ENCODE measurements around the gene MSH3.
A peak's percentile ranks its signal among the peaks of the same experiment; 100 is the strongest.

Gene MSH3

GRCh38 chr5:80629281-80629680 is 25.2 kb upstream of the MSH3 start:
- ChIA-PET POLR2A (no interaction called here), CTCF (no interaction called here)
- Histone ChIP-seq H3K4me3 (ENCODE audit: low read depth, low read length) (no peak overlapping the region), H3K27ac (ENCODE audit: extremely low read depth, low read depth, low read length) (no peak overlapping the region), H3K4me1 (ENCODE audit: control insufficient read depth, insufficient read depth, low read length) (no peaks in the 10 kb centered on the region), H3K36me3 (ENCODE audit: control insufficient read depth in 2 of 2, insufficient read depth in 1 of 2, low read length in 2 of 2) (peaks cover 27 to 45% of the 10 kb centered on the region in 2 experiments), H3K9me3 (ENCODE audit: control insufficient read depth, insufficient read depth, low read depth, low read length) (no peaks in the 10 kb centered on the region)
- no peak for TF ChIP-seq ZBTB17 (tag by site-specific recombination; IDR thresholded peaks at IDR 0.05)
- TF ChIP-seq PRDM1 (tag by site-specific recombination; IDR thresholded peaks at IDR 0.05) = peak; percentile 32; the same call in 1 of the 2 replicates

DNA sequence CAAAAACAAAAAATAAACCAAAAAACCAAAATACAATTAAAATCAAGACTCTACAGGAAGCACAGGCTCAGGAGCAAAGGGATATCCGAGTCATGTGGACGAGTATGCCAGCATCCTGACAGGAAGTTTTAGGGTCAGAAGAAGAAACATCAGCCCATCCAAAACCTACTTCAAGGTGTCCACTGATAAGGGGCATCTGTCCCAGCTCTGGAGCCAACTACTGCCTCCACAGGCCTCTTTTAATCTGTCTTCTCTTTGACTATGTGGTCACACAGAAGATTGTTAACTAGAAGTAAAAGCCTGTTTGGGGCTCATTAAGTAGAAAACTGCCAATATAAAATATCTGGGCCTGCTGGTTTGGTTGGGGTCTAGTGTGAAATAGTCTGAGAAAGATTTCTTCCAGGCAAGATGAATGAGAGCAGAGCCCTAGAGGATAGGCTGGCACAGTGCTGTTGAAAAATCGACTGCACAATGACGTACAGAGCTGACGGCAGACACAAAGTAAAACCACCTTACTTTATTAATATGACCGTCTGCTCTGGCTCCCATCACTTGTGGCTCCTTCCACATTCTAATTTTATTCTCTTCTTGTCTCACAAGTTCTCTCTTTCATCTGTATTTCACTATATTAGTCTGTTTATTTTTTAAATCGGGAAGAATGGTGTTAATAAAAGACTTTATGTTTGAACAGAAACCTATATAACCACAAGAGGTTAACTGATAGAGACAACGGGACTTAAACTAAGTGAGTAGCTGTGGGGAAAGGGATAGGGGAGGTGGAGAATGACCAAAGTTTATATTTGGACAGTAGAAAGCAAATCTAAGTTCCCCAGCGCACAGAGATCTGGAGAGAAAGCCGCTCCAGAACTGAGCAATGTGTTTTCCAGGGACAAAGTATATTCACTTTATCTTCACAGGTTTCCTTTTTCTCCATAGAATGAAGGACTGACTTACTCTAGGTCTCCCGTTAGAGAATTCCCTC is 22.9 kb upstream of the MSH3 start:
- Histone ChIP-seq H3K9me3 (ENCODE audit: control insufficient read depth, insufficient read depth, low read depth, low read length) (no peaks in the 10 kb centered on the region), H3K4me3 (ENCODE audit: low read depth, low read length) (no peak overlapping the region), H3K4me1 (ENCODE audit: control insufficient read depth, insufficient read depth, low read length) (no peaks in the 10 kb centered on the region), H3K36me3 (ENCODE audit: control insufficient read depth in 2 of 2, insufficient read depth in 1 of 2, low read length in 2 of 2) (peaks cover 48 to 63% of the 10 kb centered on the region in 2 experiments), H3K27ac (ENCODE audit: extremely low read depth, low read depth, low read length) (no peak overlapping the region)
- ChIA-PET POLR2A (no interaction called here), CTCF (interaction anchor here (0.6 to 0.9 kb wide), 2 partner anchors 25 to 39 kb away, joined by 3 to 5 read pairs; no protein-coding TSS in a partner anchor)
- TF ChIP-seq ZNF521 (tag by site-specific recombination; IDR thresholded peaks at IDR 0.05) (no peak), ZNF549 (tag by site-specific recombination; IDR thresholded peaks at IDR 0.05) (no peak), ZNF302 (tag by site-specific recombination; IDR thresholded peaks at IDR 0.05; ENCODE audit: low read depth) (no peak), ZIC2 (tag by site-specific recombination; IDR thresholded peaks at IDR 0.05) (no peak), ZNF335 (tag by site-specific recombination; conservative IDR thresholded peaks at IDR 0.05) (no peak), ZNF221 (tag by site-specific recombination; IDR thresholded peaks at IDR 0.05; ENCODE audit: borderline replicate concordance) (no peak), ZBTB21 (tag by site-specific recombination; IDR thresholded peaks at IDR 0.05) (no peak), ZNF624 (tag by site-specific recombination; IDR thresholded peaks at IDR 0.05) (no peak)

GRCh38 chr5:80632700-80633099 is 21.8 kb upstream of the MSH3 start:
- ChIA-PET CTCF (interaction anchor here (0.9 kb wide), 1 partner anchor 23 kb away, joined by 3 read pairs; no protein-coding TSS in a partner anchor), POLR2A (no interaction called here)
- H3K36me3 ChIP-seq (ENCODE audit: control insufficient read depth in 2 of 2, insufficient read depth in 1 of 2, low read length in 2 of 2) = peaks cover 57 to 72% of the 10 kb centered on the region in 2 experiments

DNA sequence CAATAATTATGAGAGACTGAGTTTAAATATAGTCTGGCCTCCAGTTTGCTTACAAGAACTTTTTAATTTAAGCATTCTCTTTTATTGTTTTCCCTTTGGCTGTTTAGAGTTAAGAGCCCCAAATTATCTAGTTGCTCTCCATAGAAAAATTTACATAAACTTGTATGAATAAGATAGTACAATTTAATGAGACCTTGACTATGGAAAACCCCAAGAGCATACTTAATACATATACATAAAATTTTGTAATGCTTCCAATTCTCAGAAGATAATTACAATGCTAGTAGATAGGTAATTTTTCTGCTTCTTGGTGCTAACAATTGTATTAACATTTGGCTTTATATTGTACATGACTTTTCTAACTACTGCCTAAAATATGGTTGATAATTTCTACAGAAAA is 20.3 kb upstream of the MSH3 start:
- Histone ChIP-seq H3K4me3 (ENCODE audit: low read depth, low read length) (no peak overlapping the region), H3K9me3 (ENCODE audit: control insufficient read depth, insufficient read depth, low read depth, low read length) (no peaks in the 10 kb centered on the region), H3K27ac (ENCODE audit: extremely low read depth, low read depth, low read length) (no peak overlapping the region), H3K36me3 (ENCODE audit: control insufficient read depth in 2 of 2, insufficient read depth in 1 of 2, low read length in 2 of 2) (peaks cover 61 to 84% of the 10 kb centered on the region in 2 experiments), H3K4me1 (ENCODE audit: control insufficient read depth, insufficient read depth, low read length) (no peaks in the 10 kb centered on the region)
- no peak for TF ChIP-seq ZNF391 (tag by site-specific recombination; IDR thresholded peaks at IDR 0.05; ENCODE audit: borderline replicate concordance, low read depth)
- no peak for TF ChIP-seq SP2 (tag by site-specific recombination; IDR thresholded peaks at IDR 0.05)
- TF ChIP-seq, protein P1, sequence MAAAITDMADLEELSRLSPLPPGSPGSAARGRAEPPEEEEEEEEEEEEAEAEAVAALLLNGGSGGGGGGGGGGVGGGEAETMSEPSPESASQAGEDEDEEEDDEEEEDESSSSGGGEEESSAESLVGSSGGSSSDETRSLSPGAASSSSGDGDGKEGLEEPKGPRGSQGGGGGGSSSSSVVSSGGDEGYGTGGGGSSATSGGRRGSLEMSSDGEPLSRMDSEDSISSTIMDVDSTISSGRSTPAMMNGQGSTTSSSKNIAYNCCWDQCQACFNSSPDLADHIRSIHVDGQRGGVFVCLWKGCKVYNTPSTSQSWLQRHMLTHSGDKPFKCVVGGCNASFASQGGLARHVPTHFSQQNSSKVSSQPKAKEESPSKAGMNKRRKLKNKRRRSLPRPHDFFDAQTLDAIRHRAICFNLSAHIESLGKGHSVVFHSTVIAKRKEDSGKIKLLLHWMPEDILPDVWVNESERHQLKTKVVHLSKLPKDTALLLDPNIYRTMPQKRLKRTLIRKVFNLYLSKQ (tag by site-specific recombination; IDR thresholded peaks at IDR 0.05; ENCODE audit: borderline replicate concordance) = no peak
- no peak for TF ChIP-seq ZFP41 (tag by site-specific recombination; IDR thresholded peaks at IDR 0.05; ENCODE audit: borderline replicate concordance)
- no peak for TF ChIP-seq ZNF223 (tag by site-specific recombination; IDR thresholded peaks at IDR 0.05)
- no peak for TF ChIP-seq SETDB1 (IDR thresholded peaks at IDR 0.05; ENCODE audit: insufficient read length, low read length)
- no peak for TF ChIP-seq ZNF747 (tag by site-specific recombination; IDR thresholded peaks at IDR 0.05)
- TF ChIP-seq ZFHX2 (tag by site-specific recombination; conservative IDR thresholded peaks at IDR 0.05) = no peak
- no peak for TF ChIP-seq ZNF433 (tag by site-specific recombination; IDR thresholded peaks at IDR 0.05; ENCODE audit: low read depth)
- TF ChIP-seq ZNF146 (tag by site-specific recombination; IDR thresholded peaks at IDR 0.05) = no peak
- no peak for TF ChIP-seq SALL2 (tag by site-specific recombination; IDR thresholded peaks at IDR 0.05; ENCODE audit: borderline replicate concordance)
- CTCF ChIA-PET = no interaction called here
- POLR2A ChIA-PET = no interaction called here

More at GRCh38 chr5:80632700-80633099, 21.8 kb upstream of the MSH3 start:
- H3K27ac ChIP-seq (ENCODE audit: extremely low read depth, low read depth, low read length) = no peak overlapping the region
- no peaks in the 10 kb centered on the region for H3K4me1 ChIP-seq (ENCODE audit: control insufficient read depth, insufficient read depth, low read length)
- no peaks in the 10 kb centered on the region for H3K9me3 ChIP-seq (ENCODE audit: control insufficient read depth, insufficient read depth, low read depth, low read length)
- TF ChIP-seq, protein P2, sequence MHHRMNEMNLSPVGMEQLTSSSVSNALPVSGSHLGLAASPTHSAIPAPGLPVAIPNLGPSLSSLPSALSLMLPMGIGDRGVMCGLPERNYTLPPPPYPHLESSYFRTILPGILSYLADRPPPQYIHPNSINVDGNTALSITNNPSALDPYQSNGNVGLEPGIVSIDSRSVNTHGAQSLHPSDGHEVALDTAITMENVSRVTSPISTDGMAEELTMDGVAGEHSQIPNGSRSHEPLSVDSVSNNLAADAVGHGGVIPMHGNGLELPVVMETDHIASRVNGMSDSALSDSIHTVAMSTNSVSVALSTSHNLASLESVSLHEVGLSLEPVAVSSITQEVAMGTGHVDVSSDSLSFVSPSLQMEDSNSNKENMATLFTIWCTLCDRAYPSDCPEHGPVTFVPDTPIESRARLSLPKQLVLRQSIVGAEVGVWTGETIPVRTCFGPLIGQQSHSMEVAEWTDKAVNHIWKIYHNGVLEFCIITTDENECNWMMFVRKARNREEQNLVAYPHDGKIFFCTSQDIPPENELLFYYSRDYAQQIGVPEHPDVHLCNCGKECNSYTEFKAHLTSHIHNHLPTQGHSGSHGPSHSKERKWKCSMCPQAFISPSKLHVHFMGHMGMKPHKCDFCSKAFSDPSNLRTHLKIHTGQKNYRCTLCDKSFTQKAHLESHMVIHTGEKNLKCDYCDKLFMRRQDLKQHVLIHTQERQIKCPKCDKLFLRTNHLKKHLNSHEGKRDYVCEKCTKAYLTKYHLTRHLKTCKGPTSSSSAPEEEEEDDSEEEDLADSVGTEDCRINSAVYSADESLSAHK (tag by site-specific recombination; IDR thresholded peaks at IDR 0.05) = no peak
- no peak for TF ChIP-seq ZNF341 (tag by site-specific recombination; IDR thresholded peaks at IDR 0.05; ENCODE audit: low read depth)
- no peak overlapping the region for H3K4me3 ChIP-seq (ENCODE audit: low read depth, low read length)

Data from HEK293 (cell line).